ENCODE data around the gene RAB3C.

DNA sequence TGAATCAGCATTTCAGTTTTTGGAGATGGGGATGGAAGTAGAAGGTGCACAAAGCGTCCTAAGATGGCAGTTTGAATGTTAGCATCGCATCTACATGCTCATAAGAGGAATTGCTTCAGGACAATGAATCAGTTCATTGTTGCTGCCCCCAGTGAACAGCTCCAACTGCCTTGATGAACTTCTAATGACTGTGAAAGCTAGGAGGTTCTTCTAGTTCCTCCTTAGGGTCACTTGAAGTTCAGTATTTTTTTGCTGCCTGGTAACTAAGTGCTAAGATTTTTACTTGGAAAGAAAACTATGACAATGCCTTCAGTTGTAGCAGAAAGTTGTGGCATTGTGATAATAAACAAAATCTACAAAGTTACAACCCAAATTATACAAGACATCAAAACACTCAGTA, 271.6 kb downstream of the RAB3C start:
- TF ChIP-seq, protein P1, sequence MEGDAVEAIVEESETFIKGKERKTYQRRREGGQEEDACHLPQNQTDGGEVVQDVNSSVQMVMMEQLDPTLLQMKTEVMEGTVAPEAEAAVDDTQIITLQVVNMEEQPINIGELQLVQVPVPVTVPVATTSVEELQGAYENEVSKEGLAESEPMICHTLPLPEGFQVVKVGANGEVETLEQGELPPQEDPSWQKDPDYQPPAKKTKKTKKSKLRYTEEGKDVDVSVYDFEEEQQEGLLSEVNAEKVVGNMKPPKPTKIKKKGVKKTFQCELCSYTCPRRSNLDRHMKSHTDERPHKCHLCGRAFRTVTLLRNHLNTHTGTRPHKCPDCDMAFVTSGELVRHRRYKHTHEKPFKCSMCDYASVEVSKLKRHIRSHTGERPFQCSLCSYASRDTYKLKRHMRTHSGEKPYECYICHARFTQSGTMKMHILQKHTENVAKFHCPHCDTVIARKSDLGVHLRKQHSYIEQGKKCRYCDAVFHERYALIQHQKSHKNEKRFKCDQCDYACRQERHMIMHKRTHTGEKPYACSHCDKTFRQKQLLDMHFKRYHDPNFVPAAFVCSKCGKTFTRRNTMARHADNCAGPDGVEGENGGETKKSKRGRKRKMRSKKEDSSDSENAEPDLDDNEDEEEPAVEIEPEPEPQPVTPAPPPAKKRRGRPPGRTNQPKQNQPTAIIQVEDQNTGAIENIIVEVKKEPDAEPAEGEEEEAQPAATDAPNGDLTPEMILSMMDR (IDR thresholded peaks at IDR 0.05), result no peak
- TF ChIP-seq SIN3A (IDR thresholded peaks at IDR 0.05; ENCODE audit: borderline replicate concordance, insufficient read depth, low read depth, low read length) (no peak), POLR2AphosphoS5 (IDR thresholded peaks at IDR 0.05; ENCODE audit: low read depth, low read length) (no peak)

Measured in Panc1 (cell line).